Measurements from ENCODE around the gene VTCN1.

Gene VTCN1

DNA sequence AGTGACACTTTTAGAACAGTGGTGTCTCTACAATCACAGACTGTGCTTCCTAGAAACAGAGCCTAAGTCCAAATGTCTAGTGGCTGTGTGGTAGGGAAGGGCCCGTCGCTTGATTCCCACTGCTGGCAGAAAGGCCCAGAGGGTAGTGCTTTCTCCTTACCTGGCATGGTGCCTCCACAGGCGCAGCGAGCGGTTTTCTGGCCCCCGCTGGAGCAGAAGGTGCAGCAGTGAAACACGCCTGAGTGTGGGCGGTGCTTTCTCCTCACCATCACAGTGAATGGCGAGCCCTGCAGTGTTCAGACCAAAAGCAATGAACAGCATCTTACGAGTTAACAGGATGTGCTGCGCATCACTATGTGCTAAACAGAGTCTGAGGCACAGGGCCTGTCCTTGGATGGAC lies 97.5 kb downstream of the VTCN1 start:
- in situ Hi-C loops (cut with HindIII; ENCODE audit: low sequenced_read_pairs): no loop called here
- no peak overlapping the region for H3K4me3 ChIP-seq (ENCODE audit: low read depth, low read length)
- TF ChIP-seq CTCF (IDR thresholded peaks at IDR 0.05; ENCODE audit: low read depth, low read length): no peak
- DNase-seq (ENCODE audit: low read depth, low spot score): no peak

GRCh38 chr1:117112047-117112717 lies 98.5 kb downstream of the VTCN1 start:
- in situ Hi-C loops (cut with HindIII; ENCODE audit: low sequenced_read_pairs): no loop called here
- TF ChIP-seq CTCF (IDR thresholded peaks at IDR 0.05; ENCODE audit: low read depth, low read length): no peak
- H3K4me3 ChIP-seq (ENCODE audit: low read depth, low read length): no peak overlapping the region
- no peak for DNase-seq (ENCODE audit: low read depth, low spot score)

- TF ChIP-seq CTCF (IDR thresholded peaks at IDR 0.05; ENCODE audit: low read depth, low read length): no peak
- in situ Hi-C loops (cut with HindIII; ENCODE audit: low sequenced_read_pairs): no loop called here
- no peak for DNase-seq (ENCODE audit: low read depth, low spot score)
- H3K4me3 ChIP-seq (ENCODE audit: low read depth, low read length): no peak overlapping the region
Measured at GRCh38 chr1:117110774-117111173, 100.0 kb downstream of the VTCN1 start.

DNA sequence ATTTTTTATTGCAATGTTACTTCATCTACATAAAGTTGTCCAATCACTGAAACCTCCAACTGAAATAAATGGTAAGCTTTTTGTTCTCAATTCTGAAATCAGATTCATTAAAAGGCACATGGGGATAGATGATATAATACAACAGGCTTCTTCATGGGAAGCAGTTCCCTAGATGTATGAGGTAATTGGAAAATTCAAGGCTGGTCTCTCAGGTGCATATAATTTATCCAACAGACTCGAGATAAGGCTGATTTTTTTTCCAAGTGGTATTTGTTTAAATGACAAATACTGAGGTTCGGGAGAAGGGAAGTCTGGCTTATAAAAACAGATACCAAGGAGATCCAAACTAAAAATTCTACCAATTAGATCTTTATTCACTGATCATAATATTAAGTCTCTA lies 103.4 kb downstream of the VTCN1 start:
- in situ Hi-C loops (cut with HindIII; ENCODE audit: low sequenced_read_pairs): no loop called here
- H3K4me3 ChIP-seq (ENCODE audit: low read depth, low read length): no peak overlapping the region
- DNase-seq (ENCODE audit: low read depth, low spot score): no peak
- TF ChIP-seq CTCF (IDR thresholded peaks at IDR 0.05; ENCODE audit: low read depth, low read length): no peak

GRCh38 chr1:117106478-117106877 lies 104.2 kb downstream of the VTCN1 start:
- in situ Hi-C loops (cut with HindIII; ENCODE audit: low sequenced_read_pairs): no loop called here
- DNase-seq (ENCODE audit: low read depth, low spot score): no peak
- no peak overlapping the region for H3K4me3 ChIP-seq (ENCODE audit: low read depth, low read length)
- TF ChIP-seq CTCF (IDR thresholded peaks at IDR 0.05; ENCODE audit: low read depth, low read length): no peak

GRCh38 chr1:117105722-117106121 lies 105.0 kb downstream of the VTCN1 start:
- no peak overlapping the region for H3K4me3 ChIP-seq (ENCODE audit: low read depth, low read length)
- no peak for TF ChIP-seq CTCF (IDR thresholded peaks at IDR 0.05; ENCODE audit: low read depth, low read length)
- no peak for DNase-seq (ENCODE audit: low read depth, low spot score)
- in situ Hi-C loops (cut with HindIII; ENCODE audit: low sequenced_read_pairs): no loop called here
